Mammary epithelial cell (primary cell): ENCODE measurements around the gene TDRD10.

Source experiments
- EZH2 ChIP-seq: IDR thresholded peaks from 2 replicates; pipeline ENCODE4 v1.6.1; 2012; ENCODE audit warnings: low read length, inconsistent platforms, borderline replicate concordance
- TF ChIP-seq, protein P1 (sequence below), 2 donors: IDR thresholded peaks in 1 of 2; conservative IDR thresholded peaks in 1 of 2; 2 replicates each; pipeline ENCODE4 v1.5.1; 2011 to 2012; ENCODE audit warnings: inconsistent platforms in 2 of 2, low read length in 2 of 2, mild to moderate bottlenecking in 2 of 2, control low read depth in 1 of 2, low read depth in 1 of 2; ENCODE audit not compliant: insufficient read depth in 1 of 2; ENCODE audit errors: extremely low read depth in 1 of 2

DNA sequence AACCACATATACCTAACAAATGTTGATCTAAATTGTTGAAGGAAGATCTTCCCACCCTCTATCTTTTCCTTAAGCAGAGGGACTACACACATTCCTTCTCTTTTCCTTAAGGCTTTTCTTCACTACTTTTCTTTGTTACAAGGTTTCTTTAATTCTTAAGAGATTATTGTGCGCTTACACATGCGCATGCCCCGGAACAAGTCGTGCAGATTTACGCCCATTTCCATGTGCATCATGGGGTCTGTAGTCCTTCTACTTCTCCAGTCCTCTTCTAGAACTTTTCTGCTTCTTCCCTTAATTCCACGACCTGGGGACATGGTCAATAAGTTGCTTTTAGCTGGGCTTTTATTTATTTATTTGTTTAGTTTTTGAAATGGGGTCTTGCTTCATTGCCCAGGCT is 63.9 kb downstream of the TDRD10 start:
- TF ChIP-seq, protein P1, sequence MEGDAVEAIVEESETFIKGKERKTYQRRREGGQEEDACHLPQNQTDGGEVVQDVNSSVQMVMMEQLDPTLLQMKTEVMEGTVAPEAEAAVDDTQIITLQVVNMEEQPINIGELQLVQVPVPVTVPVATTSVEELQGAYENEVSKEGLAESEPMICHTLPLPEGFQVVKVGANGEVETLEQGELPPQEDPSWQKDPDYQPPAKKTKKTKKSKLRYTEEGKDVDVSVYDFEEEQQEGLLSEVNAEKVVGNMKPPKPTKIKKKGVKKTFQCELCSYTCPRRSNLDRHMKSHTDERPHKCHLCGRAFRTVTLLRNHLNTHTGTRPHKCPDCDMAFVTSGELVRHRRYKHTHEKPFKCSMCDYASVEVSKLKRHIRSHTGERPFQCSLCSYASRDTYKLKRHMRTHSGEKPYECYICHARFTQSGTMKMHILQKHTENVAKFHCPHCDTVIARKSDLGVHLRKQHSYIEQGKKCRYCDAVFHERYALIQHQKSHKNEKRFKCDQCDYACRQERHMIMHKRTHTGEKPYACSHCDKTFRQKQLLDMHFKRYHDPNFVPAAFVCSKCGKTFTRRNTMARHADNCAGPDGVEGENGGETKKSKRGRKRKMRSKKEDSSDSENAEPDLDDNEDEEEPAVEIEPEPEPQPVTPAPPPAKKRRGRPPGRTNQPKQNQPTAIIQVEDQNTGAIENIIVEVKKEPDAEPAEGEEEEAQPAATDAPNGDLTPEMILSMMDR (conservative IDR thresholded peaks at IDR 0.05 in 1 of 2, IDR thresholded peaks at IDR 0.05 in 1 of 2; ENCODE audit: extremely low read depth in 1 of 2, insufficient read depth in 1 of 2, low read depth in 1 of 2, low read length in 2 of 2), result no peak
- no peak for TF ChIP-seq EZH2
